Stomach (tissue), 4 donors: Measurements from ENCODE around the gene IQCB1.

Source experiments
- CTCF ChIP-seq, 7 experiments: fragments of 450-650 bp in 4 of 7; fragments of 200-600 bp in 3 of 7; sonication (generic) in 3 of 7; IDR thresholded peaks; one replicate each; pipeline ENCODE4 v1.5.1; 2016 to 2019; ENCODE audit warnings: antibody characterized with exemption in 7 of 7, control low read depth in 2 of 7, mild to moderate bottlenecking in 1 of 7
- EP300 ChIP-seq: sonication (generic); formaldehyde crosslinking; IDR thresholded peaks from one replicate; pipeline ENCODE4 v1.6.1; 2017; ENCODE audit warnings: antibody characterized with exemption

GRCh38 chr3:121752772-121753171, 82.1 kb downstream of the IQCB1 start:
- TF ChIP-seq CTCF (IDR thresholded peaks at IDR 0.05) = no peak
- no peak for TF ChIP-seq EP300
